ENCODE measurements around the gene VSIG10L2. TPM values are rescaled to one million over a fixed set of nuclear protein-coding genes. Genes with fewer than 3 reads are reported as not detected.

The VSIG10L2 gene
- total RNA-seq, 4 donors from 2014 or later = under 0.01 to 0.27 (median 0.09) TPM; not detected in 1

GRCh38 chr11:125950178-125950490 is 4.3 kb downstream of the VSIG10L2 start:
- 85% methylated on average over 6 of the region's 11 CpGs; no CpG with 5 or more reads in 1 of the 2 donors for WGBS, 2 donors
- DNase-seq = no peak

GRCh38 chr11:125950696-125951651 is 5.1 kb downstream of the VSIG10L2 start:
- TF ChIP-seq CTCF (IDR thresholded peaks at IDR 0.05) (no peak), POLR2A (IDR thresholded peaks at IDR 0.05) (no peak)
- intact Hi-C loops (cut with DNase I) = no loop called here
- Histone ChIP-seq H3K9me3 (no peaks in the 10 kb centered on the region), H3K4me1 (peaks cover 13 to 38% (median 23%) of the 10 kb centered on the region in 3 donors), H3K4me3 (no peak overlapping the region), H3K27ac (peak overlapping the region in 2 of 4 donors; percentile 73 to 75), H3K36me3 (no peaks in the 10 kb centered on the region), H3K27me3 (peaks cover 0 to 9% (median 0%) of the 10 kb centered on the region in 4 donors)
- DNase-seq = no peak
- WGBS, 2 donors = 61 to 66% methylated on average over 8 to 10 of the region's 15 CpGs

More at GRCh38 chr11:125950178-125950490, 4.3 kb downstream of the VSIG10L2 start:
- Histone ChIP-seq H3K36me3 (no peaks in the 10 kb centered on the region), H3K4me1 (peaks cover 13 to 37% (median 23%) of the 10 kb centered on the region in 3 donors), H3K4me3 (no peak overlapping the region), H3K27ac (no peak overlapping the region), H3K9me3 (no peaks in the 10 kb centered on the region), H3K27me3 (peaks cover 0 to 9% (median 0%) of the 10 kb centered on the region in 4 donors)
- intact Hi-C loops (cut with DNase I) = no loop called here
- TF ChIP-seq CTCF (IDR thresholded peaks at IDR 0.05) (no peak), POLR2A (IDR thresholded peaks at IDR 0.05) (no peak)

GRCh38 chr11:125951731-125952130 is 5.9 kb downstream of the VSIG10L2 start:
- 61 to 68% methylated on average over 4 to 6 of the region's 11 CpGs for WGBS, 2 donors
- Histone ChIP-seq H3K4me1 (peaks cover 13 to 45% (median 23%) of the 10 kb centered on the region in 3 donors), H3K27me3 (peaks cover 0 to 5% (median 0%) of the 10 kb centered on the region in 4 donors), H3K36me3 (no peaks in the 10 kb centered on the region), H3K9me3 (no peaks in the 10 kb centered on the region), H3K4me3 (no peak overlapping the region), H3K27ac (peak overlapping the region in 2 of 4 donors; percentile 73 to 75)
- DNase-seq = no peak
- intact Hi-C loops (cut with DNase I) = no loop called here
- TF ChIP-seq CTCF (IDR thresholded peaks at IDR 0.05) = no peak
- TF ChIP-seq POLR2A (IDR thresholded peaks at IDR 0.05) = no peak

- H3K9me3 ChIP-seq = no peaks in the 10 kb centered on the region
- intact Hi-C loops (cut with DNase I) = no loop called here
- DNase-seq = no peak
- H3K4me3 ChIP-seq = no peak overlapping the region
- peak overlapping the region in 3 of 4 donors; percentile 34 to 75 (median 73) for H3K27ac ChIP-seq
- TF ChIP-seq CTCF (IDR thresholded peaks at IDR 0.05) (no peak), POLR2A (IDR thresholded peaks at IDR 0.05) (no peak)
- peaks cover 13 to 52% (median 23%) of the 10 kb centered on the region in 3 donors for H3K4me1 ChIP-seq
- peaks cover 0 to 3% (median 0%) of the 10 kb centered on the region in 4 donors for H3K27me3 ChIP-seq
- 52 to 65% methylated on average over 2 of the region's 2 CpGs for WGBS, 2 donors
- no peaks in the 10 kb centered on the region for H3K36me3 ChIP-seq
Observed at GRCh38 chr11:125952559-125952958, 6.7 kb downstream of the VSIG10L2 start.

- peaks cover 13 to 52% (median 23%) of the 10 kb centered on the region in 3 donors for H3K4me1 ChIP-seq
- H3K27me3 ChIP-seq = no peaks in the 10 kb centered on the region
- no peak for TF ChIP-seq POLR2A (IDR thresholded peaks at IDR 0.05)
- TF ChIP-seq CTCF (IDR thresholded peaks at IDR 0.05) = no peak
- no peaks in the 10 kb centered on the region for H3K36me3 ChIP-seq
- no peaks in the 10 kb centered on the region for H3K9me3 ChIP-seq
- intact Hi-C loops (cut with DNase I) = no loop called here
- DNase-seq = no peak
- 27% methylated on average over 7 of the region's 7 CpGs; no CpG with 5 or more reads in 1 of the 2 donors for WGBS, 2 donors
- H3K27ac ChIP-seq = peak overlapping the region; percentile 10 to 75 (median 54)
- no peak overlapping the region for H3K4me3 ChIP-seq
Observed at GRCh38 chr11:125952973-125953372, 7.1 kb downstream of the VSIG10L2 start.

All from esophagus squamous epithelium (tissue), 5 donors.